NCI-H128 (cell line): ENCODE data around the gene PMIS2.

Experiments
- DNase-seq: peaks from one replicate; lab custom pipeline; 2025; ENCODE audit not compliant: unreplicated experiment; lab: John Stamatoyannopoulos, UW

Gene PMIS2

DNA sequence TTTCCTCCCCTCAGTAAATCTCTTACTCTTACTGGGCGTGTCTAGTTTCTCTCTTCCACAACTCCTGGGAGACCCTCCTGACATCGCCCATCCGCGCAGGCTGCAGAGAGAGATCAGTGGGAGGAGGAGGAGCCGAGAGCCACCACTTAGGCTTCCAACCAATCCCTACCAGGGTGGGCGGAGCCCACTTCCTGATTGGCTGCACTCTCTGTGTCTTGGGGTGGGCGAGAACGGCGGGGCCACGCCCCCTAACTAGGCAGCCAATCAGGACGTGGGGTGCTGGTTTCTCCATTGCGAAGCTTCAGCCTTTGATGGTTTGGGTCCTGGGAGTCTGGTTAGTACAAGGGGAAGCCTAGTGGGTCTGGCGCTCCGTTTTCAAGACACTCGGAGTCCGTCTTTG lies at the start of gene PMIS2:
PMIS2 (plus strand) TSS at position 326 of the 400 bp plus-strand sequence. CDS start 87 bp downstream, outside the sequence.
- DNase-seq: no peak

DNA sequence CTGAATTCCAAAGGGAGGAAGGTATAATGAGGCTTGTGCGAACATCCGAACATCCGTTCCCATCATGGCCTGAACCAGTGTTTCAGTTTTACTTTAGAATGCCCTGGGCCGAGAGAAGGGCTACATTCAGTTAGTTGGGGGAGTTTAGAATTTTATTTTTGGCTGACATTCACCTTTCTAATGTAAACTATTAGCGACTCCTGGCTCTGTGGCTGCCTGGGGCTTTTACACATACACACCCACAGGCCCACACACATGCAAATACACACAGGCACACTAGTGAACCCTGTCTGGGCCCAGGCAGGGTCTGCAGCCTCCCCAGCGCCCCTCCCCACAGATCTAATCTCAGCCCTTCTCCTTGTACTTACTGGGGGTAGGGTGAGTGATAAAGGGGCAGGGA lies 46.7 kb upstream of the PMIS2 start:
- no peak for DNase-seq

DNA sequence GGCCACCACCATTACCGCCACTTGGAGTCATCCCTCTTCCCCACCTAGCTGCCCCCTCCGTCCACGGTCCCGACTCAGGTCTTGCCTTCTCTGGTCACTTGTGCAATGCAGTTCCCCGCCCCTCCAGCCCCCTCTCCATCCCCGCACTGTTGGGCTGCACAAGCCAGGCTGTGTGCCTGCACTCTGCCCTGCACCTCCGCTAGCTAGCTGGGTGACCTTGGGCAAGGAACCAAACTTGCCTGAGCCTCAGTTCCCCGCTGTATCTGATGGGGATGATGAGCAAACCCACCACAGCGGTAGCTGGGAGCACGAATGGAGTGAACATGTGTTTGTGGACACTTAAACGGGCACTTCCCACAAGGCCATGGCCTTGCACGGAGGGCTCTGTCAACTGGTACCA lies 46.1 kb upstream of the PMIS2 start:
- no peak for DNase-seq

DNA sequence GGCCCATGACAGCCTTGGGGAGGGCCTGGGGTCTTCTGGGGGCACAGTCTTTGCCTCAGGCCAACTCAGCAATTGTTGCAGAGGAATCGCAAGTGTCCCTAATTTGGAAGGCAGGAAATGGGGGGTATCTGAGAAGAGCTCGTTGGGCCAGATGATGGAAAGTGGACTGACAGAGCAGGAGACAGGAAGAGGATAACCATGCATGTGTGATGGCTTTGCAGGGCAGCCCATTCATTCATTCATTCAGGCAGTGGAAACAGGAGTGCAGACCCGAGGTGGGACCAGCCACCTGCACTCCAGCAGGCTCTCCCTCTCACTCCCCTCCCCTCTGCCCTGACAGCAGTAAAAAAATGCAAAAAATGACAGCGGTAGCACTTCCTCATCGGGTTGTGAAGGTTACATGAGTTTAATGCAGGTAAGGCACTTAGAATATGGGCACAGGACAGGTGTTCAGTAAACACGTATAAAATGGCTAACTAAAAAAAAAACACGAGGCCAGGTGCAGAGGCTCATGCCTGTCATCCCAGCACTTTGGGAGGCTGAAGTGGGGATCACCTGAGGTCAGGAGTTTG lies 45.5 kb upstream of the PMIS2 start:
- no peak for DNase-seq

DNA sequence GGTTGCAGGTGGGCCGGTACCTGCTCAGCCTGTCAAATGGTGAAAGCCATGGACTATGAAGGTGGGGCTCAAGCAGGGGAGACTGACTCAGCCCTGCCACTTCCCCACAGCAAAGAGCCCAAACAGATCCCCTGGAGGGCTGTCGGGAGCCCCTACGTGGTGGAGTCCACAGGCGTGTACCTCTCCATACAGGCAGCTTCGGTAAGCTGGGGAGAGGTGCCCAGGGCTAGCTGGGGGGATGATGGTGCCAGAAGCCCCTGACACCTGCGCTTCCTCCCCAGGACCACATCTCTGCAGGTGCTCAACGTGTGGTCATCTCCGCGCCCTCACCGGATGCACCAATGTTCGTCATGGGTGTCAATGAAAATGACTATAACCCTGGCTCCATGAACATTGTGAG lies 43.8 kb upstream of the PMIS2 start:
- DNase-seq: no peak

DNA sequence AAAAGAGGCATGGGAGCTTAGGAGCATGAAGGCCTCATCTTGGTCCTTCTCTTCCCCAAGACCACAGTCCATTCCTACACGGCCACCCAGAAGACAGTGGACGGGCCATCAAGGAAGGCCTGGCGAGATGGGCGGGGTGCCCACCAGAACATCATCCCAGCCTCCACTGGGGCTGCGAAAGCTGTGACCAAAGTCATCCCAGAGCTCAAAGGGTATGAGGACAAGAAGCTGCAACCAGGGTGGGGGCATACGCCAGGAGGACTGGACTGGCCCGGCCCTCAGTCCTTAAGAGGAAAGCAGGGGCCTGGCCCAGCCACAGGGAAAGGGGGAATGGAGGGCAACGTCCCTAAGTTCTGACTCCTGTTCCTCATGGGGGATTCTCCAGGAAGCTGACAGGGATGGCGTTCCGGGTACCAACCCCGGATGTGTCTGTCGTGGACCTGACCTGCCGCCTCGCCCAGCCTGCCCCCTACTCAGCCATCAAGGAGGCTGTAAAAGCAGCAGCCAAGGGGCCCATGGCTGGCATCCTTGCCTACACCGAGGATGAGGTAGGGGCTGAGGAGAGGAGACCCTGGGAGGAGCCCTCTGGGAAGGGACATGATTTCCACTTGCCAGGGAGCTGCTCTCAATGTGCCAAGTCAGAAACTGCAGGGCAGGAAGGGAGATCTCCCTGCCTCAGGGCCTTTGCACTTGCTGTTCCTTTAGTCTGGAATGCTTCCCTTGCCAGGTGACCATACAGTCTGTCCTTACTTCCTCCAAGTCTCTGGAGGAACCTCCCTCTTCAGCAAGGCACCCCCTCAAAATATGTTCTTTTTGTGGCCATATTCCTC lies 42.5 kb upstream of the PMIS2 start:
- DNase-seq: no peak

DNA sequence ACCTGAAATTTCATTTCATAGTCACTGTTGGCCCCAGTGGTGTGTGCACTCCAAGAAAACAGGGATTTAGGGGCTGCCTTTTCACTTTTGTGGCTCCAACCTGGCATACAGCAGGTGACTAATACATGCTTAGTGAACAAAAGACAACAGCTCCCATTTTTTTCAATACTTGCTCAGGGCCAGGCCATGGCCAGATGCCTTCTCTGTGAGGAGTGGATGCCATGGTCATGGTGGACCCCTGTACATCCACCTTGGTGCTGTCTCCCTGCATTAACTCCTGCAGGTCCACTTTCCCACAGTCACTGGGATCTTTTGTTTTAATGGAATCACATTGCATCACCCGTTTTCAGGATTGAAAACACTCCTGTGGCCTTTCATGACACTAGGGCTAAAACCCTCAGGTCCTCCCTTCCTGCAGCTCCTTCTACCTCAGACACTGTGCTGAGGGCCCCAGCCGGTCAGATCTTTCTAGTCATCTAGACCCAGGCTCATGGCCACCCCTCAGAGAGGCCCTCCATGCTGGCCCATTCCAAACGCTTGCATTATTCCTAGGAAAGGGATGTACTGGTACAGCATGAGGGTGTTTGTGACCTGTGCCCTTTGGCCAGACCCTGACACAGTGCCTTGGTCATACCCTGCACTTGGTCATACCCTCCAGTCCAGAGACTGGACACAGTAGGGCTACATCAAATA lies 41.7 kb upstream of the PMIS2 start:
- DNase-seq: no peak

DNA sequence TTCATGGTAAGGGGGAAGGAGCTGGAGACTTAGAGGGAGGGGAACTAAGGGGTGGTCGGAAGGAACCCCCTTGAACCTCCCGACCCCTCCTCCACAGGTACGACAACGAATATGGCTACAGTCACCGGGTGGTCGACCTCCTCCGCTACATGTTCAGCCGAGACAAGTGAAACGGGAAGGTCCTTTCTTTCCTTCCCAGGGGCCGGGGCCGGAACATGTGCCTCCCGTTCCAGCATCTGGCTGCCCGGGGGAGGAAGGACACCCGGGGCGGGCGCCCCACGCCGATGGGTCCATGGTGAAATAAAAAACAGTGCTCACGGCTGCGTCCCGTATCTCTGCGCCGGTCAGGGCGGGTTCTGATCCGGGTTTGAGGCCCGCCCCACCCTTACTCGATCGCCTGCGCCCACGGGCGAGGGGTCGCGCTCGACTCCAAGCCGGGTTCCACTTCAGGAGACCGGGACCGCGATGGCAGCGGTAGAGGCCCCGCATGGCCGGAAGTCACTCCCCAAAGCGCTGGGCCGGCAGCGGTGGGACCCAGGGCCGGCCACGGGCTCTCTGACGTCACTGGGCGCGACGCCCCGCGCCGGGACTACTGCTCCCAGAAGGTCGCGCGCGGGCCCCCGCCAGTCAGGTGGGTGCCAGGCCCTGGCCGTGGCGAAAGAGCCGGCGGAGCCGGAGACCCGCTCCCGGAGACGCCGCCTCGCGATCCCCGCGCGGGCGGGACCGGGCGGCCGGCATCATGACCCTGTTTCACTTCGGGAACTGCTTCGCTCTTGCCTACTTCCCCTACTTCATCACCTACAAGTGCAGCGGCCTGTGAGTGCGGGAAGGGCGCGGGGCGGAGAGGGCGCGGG lies 40.7 kb upstream of the PMIS2 start, which contains the start of gene TMEM147:
TMEM147 (plus strand) TSS at position 626 of the 854 bp plus-strand sequence; CDS start at position 740, 114 bp downstream.
- peak; percentile 26 for DNase-seq

DNA sequence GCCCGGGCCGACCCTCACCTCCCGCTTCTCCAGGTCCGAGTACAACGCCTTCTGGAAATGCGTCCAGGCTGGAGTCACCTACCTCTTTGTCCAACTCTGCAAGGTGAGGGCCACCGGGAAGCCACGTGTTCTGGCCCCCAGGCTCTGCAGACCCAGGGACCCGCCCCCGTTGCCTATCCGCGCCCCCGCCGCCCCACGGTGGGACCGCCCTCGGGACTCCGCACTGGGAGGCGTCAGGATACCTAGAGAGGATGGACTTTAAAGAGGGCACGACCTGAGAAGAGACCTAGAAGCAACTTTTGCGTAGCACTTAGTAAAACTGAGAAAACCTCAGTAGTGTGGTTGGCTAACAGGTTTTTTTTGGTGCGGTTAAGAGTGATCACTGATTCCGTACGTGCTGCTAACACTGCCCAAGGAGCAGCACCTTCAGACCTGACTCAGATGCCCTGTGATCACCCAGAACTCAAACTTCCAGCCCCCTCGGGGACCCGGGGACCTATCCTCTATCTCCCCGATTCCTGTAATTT lies 40.1 kb upstream of the PMIS2 start:
- no peak for DNase-seq

DNA sequence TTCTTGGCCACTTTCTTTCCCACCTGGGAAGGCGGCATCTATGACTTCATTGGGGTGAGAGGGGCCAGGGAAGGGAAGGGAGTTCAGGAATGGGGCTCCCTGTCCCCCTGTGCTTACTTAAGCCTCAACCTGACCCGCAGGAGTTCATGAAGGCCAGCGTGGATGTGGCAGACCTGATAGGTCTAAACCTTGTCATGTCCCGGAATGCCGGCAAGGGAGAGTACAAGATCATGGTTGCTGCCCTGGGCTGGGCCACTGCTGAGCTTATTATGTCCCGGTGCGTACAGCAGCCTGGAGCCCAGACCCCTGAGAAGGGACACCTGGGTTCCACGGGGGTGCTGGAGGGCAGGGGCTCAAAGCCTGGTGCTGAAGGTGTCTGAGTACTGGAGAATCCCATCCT lies 39.4 kb upstream of the PMIS2 start:
- no peak for DNase-seq

DNA sequence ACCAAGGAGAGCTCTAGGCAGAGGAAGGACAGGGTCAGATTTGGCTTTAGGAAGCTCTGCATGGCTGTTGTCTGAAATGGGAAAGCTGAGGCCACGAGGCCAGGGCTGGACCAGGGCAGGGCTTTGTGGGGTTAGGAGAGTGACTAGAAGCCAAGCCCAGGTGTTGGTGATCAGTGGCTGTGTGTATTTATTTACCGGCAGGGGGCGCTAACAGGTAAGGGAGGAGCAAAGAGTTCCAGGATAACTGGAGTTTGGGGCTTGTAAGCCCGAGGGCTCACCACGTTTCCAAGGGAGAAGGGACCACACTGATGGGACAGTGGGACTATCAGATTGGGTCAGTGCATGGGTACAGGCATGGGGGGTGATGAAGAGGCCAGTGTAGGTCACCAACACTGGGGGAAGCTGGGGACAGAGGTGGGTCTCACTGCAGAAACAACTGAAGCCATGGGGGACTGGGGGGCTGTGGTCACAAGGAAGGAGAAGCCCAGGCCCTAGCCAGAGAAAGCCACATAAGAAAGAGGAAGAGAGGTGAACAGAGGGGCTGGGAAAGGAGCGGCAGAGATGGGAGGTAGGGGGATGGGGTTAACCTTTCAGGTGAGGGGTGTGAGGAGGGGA lies 36.7 kb upstream of the PMIS2 start:
- DNase-seq: peak; percentile 27

DNA sequence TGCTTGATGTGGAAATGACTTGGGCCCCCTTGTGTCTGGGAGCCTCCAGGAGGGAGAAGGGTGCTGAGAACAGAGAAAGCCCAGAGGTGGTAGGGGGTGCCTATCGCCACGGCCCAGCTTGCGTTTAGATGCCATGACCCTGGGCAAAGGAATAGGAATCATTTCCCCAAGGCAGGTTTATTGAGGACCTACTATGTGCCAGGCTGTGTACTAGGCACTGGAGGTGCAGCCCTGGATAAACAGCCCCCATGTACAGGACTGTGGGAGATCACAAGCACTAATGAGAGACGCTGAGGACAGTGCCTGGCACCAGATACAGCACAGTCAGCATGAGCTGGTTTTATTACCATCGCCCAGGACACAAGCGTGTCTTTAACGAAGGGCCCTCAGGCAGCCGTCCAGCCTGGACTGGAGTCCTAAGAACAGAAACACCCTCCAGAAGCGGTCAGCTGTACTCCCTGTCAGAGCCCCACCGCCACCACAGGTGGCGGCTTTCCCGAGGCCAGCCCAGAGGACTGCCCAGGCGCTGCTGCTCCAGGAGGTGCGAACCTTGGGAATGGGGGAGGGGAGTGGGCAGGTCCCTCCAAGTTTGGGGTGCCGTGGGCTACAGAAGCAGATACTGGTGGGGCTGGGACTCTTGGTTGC lies 36.0 kb upstream of the PMIS2 start:
- DNase-seq: no peak

DNA sequence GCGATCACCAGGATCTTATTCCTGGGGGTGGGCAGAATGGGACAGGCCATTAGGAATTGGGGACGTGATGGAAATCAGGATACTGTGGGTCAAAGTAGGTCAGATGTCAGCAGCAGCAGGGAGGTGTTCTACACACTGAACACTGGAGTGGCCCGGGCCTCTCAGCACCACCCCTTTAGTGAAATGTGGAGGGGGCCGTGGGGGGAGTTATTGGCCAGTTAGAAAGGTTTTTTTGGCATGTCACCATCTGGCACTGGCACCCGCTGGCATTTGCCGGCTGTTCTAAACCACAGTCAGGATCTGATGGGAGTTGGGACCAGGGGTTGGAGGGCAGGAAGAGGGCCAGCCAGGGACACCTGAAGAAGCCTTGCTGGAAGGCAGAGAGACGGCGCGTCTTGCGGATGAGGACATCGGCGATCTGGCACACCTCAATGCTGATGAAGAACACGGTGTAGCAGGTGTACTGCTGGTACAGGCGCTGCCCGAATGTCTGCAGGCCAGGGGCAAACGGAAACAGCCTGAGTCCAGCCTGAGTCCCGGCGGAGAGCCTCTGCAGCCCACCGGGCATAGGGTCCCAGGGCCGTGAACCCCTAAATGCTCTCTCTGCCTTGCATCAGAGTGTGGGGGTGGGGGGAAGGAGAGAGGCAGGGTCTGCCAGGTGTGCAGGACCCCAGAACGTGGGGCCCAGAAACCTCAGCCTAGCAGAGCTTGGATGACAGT lies 34.7 kb upstream of the PMIS2 start:
- DNase-seq: no peak

DNA sequence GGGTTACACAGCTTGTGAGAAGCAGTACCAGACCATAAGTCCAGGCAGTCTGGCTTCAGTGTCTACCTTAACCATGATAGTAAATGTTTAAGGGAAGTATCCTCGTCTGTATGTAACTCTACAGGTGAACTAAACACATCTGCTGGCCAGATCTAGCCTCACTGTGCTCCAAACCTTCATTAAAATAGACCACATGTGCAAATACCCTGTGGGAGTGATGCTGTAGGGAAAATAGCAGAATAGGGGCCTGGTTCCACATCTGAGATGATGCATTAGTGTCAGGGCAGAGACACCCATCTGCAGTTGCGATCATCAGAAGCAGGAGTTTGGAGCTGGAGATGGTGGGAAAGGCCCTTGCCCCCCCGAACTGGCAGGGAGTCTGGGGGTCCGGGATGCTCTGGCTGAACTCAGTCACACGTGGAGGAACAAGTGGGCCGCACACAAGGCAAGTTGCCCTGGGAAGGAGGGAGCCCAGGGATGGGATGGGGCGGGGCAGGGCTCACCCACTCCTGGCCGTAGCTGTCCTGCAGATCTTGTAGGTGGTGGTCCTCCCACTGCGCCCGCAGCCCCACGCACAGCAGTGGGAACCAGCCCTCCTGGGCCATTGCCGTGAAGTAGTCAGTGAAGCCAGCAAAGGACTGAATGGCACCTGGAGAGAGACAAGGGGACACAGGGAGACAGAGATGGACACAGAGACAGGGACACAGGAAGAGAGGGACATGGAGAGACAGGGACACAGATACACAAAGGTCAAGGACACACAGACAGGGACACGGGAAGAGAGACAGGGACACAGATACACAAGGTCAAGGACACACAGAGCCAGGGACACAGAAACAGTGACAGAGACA lies 33.2 kb upstream of the PMIS2 start:
- DNase-seq: no peak

DNA sequence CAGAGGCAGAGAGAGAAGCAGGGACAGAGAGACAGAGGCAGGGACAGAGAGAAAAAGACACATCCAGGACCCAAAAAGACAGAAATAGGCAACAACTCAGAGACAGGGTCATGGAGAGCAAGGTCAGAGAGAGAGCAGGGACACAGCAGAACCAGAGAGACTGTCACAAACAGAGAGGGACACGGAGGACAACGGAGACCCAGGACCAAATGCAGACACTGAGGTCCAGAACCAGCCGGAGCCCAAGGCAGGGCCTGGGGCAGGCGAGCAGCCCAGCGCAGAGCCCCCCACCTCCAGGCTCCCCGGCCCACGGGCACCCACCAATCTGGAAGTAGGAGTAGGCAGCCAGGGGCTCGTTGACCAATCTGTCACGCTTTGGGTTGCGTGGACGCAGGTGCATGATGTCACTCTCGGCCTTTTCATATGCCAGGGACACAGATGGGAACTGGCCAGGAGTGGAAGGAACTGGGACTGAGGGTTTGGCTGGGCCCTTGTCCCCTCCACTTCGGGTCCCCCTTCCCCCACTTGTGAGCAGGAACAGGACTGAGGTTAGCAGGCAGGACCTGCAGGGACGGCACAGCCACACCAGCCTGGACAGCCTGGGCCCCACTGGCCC lies 32.5 kb upstream of the PMIS2 start:
- DNase-seq: no peak

DNA sequence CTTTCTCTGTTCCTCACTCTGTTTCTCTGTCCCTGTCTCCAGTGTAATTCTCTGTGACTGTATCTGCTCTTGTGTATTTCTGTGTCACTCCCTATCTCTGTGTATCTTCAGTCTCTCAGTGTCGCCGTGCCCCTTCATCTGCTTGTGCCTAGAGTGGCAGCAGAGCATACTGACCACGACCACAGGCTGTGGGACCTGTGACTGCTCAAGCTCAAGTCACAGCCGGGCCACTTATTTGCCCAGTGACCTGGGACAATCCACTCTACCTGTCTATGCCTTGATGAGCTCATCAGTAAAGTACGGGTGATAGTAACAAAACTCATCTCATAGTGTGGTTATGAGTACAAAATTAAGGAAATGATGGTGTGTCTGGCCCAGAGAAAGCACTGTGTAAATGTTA lies 31.9 kb upstream of the PMIS2 start:
- no peak for DNase-seq

DNA sequence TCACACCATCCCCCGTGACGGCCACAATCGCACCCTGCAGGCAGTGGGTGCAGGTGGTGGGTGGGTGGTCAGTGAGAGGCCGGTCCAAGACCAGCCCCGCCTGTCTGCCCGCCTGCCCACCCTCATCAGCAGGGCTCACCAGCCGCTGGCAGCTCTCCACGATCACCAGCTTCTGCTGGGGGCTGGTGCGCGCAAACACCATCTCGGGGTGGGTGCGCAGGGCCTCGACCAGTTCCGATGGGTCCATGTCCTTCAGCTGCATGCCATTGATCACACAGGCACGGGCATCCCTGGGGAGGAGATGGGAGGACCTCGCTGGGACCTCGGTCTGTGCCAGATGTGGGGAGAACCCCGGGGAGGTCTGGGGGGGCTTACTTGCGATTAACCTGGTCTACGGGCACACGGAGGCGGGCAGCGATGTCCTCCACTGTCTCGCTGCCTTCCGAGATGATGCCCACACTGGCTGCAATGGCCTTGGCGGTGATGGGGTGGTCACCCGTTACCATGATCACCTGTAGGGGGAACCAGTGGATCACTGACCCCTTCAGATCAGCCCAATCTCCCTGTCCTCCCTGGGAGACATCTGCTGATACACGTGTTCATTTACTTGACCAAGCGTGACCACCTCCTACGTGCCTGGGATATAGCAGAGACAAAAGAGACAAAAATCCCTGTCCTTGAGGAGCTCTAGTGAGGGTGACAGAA lies 30.5 kb upstream of the PMIS2 start:
- DNase-seq: no peak
